Measurements from ENCODE around the gene PTPRD.

GRCh38 chr9:8825585-8826147, 1787.1 kb downstream of the PTPRD start:
- no peak for TF ChIP-seq SUZ12 (IDR thresholded peaks at IDR 0.05; ENCODE audit: extremely low read depth, insufficient read depth, insufficient read length)
- TF ChIP-seq YY1 (IDR thresholded peaks at IDR 0.05; ENCODE audit: insufficient read depth, insufficient read length): no peak
